WI38 (cell line): ENCODE data around the gene PURB.

Experiments used
- H3K4me3 ChIP-seq: 2 replicates; pipeline ENCODE4 v1.5.1; 2011; ENCODE audit warnings: low read depth, mild to moderate bottlenecking, control low read depth, low read length
- TF ChIP-seq, protein P1 (sequence below): IDR thresholded peaks from 2 replicates; pipeline ENCODE4 v1.5.1; 2012; ENCODE audit warnings: low read depth, mild to moderate bottlenecking, control low read depth, low read length

Gene PURB

DNA sequence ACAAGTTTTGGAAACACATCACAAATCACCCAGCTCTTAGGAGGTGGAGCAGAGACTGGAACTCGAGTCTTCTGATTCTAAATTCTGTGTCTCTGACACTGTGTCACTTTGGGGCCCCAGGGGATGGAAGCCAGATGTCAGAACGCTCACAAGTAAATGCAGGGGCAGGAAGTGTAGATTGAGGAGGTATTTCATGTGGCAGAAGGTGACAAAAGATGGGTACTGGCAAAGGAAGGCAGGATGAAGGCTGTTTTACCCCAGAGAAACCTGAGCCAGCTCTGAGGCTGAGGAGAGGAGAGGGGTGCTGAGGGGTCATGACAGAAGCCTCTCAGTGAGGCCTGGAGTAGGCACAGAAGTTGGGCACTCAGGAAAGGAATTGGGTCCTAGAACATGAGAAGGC, 6.0 kb upstream of the PURB start:
- TF ChIP-seq, protein P1, sequence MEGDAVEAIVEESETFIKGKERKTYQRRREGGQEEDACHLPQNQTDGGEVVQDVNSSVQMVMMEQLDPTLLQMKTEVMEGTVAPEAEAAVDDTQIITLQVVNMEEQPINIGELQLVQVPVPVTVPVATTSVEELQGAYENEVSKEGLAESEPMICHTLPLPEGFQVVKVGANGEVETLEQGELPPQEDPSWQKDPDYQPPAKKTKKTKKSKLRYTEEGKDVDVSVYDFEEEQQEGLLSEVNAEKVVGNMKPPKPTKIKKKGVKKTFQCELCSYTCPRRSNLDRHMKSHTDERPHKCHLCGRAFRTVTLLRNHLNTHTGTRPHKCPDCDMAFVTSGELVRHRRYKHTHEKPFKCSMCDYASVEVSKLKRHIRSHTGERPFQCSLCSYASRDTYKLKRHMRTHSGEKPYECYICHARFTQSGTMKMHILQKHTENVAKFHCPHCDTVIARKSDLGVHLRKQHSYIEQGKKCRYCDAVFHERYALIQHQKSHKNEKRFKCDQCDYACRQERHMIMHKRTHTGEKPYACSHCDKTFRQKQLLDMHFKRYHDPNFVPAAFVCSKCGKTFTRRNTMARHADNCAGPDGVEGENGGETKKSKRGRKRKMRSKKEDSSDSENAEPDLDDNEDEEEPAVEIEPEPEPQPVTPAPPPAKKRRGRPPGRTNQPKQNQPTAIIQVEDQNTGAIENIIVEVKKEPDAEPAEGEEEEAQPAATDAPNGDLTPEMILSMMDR, result no peak
- no peak overlapping the region for H3K4me3 ChIP-seq

GRCh38 chr7:44889086-44889781, 3.9 kb upstream of the PURB start:
- no peak overlapping the region for H3K4me3 ChIP-seq
- TF ChIP-seq, protein P1, result no peak

GRCh38 chr7:44887293-44887692, 2.0 kb upstream of the PURB start:
- no peak overlapping the region for H3K4me3 ChIP-seq
- TF ChIP-seq, protein P1, result no peak

GRCh38 chr7:44884621-44885393, 523 bp downstream of the PURB start:
- TF ChIP-seq, protein P1, result no peak
- peak overlapping the region; percentile 79 for H3K4me3 ChIP-seq

GRCh38 chr7:44883961-44884620, 1.2 kb downstream of the PURB start:
- peak overlapping the region; percentile 79 for H3K4me3 ChIP-seq
- TF ChIP-seq, protein P1, result no peak

DNA sequence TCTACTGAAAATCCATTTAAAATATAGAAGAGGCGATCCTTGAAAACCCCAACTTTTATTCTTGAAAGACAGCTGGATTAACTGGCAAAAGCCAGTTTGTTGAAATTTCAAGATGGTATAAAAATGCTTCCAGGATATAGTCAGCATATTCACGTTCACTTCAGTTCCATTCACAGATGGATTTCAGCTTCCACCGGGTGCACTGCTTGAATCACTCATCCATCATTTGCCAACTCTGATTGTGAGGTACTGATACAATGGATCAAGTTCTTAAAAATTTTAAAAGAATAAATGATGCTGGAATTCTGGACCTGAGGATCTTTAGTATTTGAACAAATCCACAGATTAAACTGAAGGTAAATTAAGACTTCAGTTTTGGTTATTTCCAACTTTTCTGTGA, 2.4 kb downstream of the PURB start:
- H3K4me3 ChIP-seq, result peak overlapping the region; percentile 79
- TF ChIP-seq, protein P1, result no peak

- TF ChIP-seq, protein P1, result no peak
- peak overlapping the region; percentile 79 for H3K4me3 ChIP-seq
Measured at GRCh38 chr7:44881610-44882009, 3.7 kb downstream of the PURB start.
